Stimulated activated CD8-positive, alpha-beta memory T cell treated with anti-CD3 and anti-CD28 coated beads, Interleukin-15, amount 100 ng/mL, for 1 hour (primary cell): ENCODE measurements around the gene SEMA3A.
"Not testable (repeated sequence)": the region's sequence is repeated elsewhere in the genome, so short reads cannot be mapped to it uniquely, and the experiment has no call there.

Experiments used
- DNase-seq: peaks from one replicate; pipeline ENCODE4 v3.0.0-alpha.2; 2020; ENCODE audit warnings: low read depth

The SEMA3A gene

GRCh38 chr7:84108787-84109186 lies 85.8 kb downstream of the SEMA3A start:
- DNase-seq = no peak

- DNase-seq = no peak
Measured at GRCh38 chr7:84108119-84108518, 86.5 kb downstream of the SEMA3A start.

- DNase-seq = no peak
Measured at GRCh38 chr7:84107259-84107658, 87.3 kb downstream of the SEMA3A start.

DNA sequence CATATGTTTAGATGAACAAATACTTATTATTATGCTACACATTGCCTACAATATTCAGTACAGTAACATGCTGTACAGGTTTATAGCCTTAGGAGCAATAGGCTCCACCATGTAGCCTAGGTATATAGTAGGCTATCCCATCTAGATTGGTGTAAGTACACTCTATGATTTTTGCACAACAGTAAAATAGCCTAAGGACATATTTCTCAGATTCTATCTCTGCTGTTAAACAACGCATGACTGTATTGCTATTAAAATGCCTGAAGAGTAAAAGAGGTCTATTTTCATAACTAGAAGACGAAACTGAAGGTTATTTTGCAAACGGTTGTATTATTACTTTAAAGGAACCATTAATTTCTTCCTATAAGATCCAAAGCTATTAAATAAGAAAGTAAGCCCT lies 88.3 kb downstream of the SEMA3A start:
- DNase-seq = no peak

DNA sequence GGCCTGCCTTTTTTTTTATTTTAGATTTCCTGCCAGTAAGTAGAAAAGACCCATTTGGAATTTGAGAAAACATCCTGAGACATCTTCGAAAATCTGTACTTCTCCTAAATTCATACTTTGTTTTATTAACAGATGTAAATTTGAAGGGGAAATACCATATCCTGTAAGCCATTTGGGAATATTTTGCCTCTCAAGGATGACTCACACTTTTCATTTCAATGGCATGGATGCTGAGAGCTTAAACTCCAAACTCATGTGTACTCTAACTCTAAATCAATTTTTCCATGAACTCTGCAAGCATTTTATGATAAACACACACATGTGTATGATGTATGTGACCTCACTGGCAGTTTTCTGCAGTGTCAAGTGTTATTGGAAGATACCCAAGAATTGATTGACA lies 89.0 kb downstream of the SEMA3A start:
- DNase-seq = no peak

- no peak for DNase-seq
Measured at GRCh38 chr7:84104826-84105225, 89.8 kb downstream of the SEMA3A start.

- DNase-seq = no peak
Measured at GRCh38 chr7:84102213-84102612, 92.4 kb downstream of the SEMA3A start.

- no peak for DNase-seq
Measured at GRCh38 chr7:84100866-84101265, 93.7 kb downstream of the SEMA3A start.

DNA sequence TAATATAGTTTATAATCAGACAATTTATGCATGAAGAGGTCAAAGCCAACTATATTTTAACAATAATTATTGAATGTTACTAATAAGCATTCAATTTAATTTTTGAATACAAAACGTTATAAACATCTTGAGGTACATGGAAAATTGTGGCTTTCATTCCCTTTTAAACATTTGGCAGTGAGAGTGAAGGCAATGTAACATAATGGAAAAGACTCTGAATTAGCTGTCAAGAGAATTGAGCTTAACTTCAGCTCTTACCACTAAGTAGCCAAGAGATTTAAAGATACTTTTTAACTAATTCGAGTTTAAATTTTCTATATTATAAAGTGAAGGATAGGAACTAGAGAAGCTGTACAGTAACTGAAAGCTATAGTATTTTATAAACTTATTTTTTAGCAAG lies 98.6 kb downstream of the SEMA3A start:
- DNase-seq = no peak

DNA sequence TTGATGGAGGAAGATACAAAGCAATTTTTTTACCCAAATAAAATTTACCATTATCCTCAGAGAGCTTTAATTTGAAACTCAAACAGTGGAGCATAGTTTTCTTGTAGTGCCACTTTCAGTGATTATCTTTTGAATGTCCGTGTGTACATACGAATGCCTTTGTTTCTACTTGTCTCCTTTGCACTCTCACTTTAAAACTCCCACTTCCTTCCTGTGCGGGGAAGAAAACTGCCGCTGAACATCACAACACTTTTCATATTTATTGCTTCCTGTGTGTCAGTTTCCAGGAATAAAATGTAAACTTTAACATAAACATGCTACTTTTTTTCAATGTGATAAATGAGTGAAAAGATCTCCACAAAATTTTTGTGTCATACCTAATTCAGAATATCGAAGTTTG lies 102.4 kb downstream of the SEMA3A start:
- no peak for DNase-seq

- no peak for DNase-seq
Measured at GRCh38 chr7:84091318-84091717, 103.3 kb downstream of the SEMA3A start.

DNA sequence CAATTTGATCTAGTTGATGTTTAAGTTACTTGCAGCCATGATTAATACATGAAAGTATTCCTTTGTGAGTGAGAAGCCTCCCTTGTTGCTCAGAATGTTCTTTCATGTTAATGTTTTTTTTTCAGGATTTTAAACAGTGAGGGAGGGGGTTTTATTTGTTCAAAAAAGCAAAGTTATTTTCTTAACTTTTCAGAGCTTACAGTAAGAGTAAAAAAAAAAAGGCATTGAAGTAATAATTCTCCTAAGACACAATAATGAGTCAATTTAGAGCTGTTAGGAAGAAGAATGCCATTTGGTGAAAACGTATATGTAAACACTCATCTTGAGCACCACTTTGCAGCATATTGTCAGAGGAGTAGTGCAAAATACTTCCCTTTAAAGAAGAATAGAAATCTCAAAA lies 105.8 kb downstream of the SEMA3A start:
- no peak for DNase-seq

DNA sequence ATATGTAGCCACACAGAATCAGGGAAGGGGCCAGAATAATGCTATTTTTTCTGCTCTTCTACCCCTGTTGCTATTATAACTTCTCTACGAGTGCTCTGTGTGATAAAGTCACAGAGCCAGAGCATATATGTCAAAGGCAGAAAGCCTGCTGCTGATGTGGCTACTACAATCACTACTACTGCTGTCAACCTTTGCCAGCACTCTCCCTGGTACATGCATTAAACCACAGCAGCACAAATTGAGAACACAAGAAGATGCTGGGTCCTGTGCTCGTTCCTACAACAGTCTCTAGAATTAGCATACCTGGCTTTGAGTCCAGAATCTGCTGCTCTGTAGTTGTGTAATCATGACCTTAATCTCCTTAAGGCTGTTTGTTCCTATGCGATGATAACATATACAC lies 108.6 kb downstream of the SEMA3A start:
- no peak for DNase-seq

DNA sequence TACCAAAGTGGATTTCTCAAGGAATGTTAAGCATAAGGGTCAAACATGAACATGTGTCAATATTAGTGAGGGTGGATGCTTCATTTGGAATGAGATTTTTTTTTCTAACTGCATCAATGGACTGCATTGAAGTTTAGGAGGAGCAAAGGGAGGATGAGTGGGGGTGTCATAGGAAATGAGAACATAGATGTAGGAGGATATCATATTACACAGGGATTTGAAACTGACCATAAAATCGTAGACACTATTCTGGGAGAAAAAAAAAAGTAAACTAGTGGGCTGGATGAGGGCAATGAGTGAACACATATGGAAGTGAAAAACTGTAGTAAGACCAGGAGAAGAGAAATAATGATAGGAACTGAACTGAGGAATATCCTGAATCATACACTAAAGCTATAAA lies 109.4 kb downstream of the SEMA3A start:
- DNase-seq = no peak

GRCh38 chr7:84083846-84084245 lies 110.7 kb downstream of the SEMA3A start:
- no peak for DNase-seq

DNA sequence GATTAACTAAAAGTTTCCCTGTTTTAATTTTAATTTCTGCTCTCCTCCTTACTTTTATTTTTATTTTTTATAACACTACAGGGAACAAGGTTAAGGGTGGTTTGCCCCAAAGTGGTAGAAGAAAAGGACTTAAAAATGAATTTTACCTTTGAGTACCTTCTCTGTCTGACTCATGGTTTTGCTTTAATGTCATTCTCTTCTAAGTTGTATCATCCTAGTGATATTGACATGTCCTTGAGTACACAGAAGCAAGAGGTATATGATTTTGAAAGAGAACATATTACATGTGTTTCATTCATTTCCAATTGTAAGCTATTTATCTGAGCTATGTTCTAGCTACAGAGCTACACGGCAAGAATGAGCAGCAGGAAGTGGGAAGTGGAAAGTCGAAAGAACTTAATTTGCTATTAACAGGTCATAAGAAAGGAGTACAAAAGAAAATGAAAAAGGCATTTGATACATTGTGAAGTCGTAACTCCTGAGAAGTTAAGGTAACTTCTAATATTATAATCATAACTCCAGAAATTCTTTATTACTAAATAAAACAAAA lies 112.5 kb downstream of the SEMA3A start:
- DNase-seq = no peak

DNA sequence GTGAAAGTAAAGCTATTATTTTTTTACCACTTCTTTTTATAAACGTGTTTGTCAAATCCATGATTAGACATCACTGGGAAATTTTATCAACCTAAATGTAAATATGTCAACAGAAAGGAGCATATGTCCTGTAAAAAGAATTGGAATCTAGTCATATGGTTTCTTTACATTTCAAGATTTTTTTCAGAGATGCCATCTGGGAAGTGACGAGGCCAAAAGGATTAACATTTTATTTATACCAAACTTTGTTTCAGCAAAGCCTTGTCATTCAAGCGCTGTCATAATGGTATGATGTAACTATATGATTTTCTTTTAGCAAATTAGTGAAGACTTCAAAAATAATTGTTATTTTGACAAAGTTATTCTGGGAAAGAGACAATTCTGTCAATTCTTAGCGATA lies 117.3 kb downstream of the SEMA3A start:
- no peak for DNase-seq

GRCh38 chr7:84076219-84076618 lies 118.4 kb downstream of the SEMA3A start:
- no peak for DNase-seq

GRCh38 chr7:84073186-84073875 lies 121.3 kb downstream of the SEMA3A start:
- no peak for DNase-seq

- DNase-seq = no peak
Measured at GRCh38 chr7:84070770-84071169, 123.8 kb downstream of the SEMA3A start.

DNA sequence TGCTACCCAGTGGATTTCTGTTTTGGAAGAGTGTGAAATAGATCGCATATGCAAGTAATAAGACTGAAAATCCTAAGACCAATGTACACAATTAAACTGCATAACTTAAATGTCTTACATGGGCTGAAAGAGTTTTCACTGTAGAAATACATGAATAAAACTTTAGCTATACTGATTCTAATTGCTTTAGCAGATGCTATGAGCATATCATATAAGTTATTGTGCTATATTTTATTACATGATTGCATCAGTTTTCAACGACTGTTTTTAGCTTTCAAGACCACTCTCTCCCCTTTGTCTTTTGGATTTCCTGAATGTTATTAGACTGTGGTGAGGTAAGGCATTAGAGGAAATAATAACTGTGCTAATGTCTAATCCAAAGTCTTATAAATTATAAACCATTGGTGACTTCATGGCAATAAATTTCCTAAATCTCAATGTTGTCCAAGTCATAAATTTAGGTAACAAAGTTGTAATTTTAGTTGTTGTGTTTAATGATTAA lies 124.5 kb downstream of the SEMA3A start:
- DNase-seq = no peak

- DNase-seq = no peak
Measured at GRCh38 chr7:84069033-84069432, 125.6 kb downstream of the SEMA3A start.

DNA sequence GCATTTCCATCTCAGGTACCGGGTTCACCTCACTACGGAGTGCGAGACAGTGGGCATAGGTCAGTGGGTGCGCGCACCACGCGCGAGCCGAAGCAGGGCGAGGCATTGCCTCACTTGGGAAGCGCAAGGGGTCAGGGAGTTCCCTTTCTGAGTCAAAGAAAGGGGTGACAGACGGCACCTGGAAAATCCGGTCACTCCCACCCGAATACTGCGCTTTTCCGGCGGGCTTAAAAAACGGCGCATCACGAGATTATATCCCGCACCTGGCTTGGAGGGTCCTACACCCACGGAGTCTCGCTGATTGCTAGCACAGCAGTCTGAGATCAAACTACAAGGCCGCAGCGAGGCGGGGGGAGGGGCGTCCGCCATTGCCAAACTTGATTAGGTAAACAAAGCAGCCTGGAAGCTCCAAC lies 132.1 kb downstream of the SEMA3A start:
- DNase-seq = not testable (repeated sequence)

- no peak for DNase-seq
Measured at GRCh38 chr7:84060760-84061261, 133.8 kb downstream of the SEMA3A start.
